Neural cell (in vitro differentiated cells): ENCODE results near the gene RASSF8. TPM values are rescaled to one million over a fixed set of nuclear protein-coding genes. Genes with fewer than 3 reads are reported as not detected.

Source experiments
- H2AFZ ChIP-seq: fragments of 200-600, 300-800 bp; sonication (generic), shearing (Covaris generic); 2 replicates; pipeline ENCODE4 v1.6.0; 2014; ENCODE audit warnings: low read depth, mild to moderate bottlenecking, antibody characterized with exemption, low read length, moderate library complexity
- H3F3A ChIP-seq: fragments of 200-600 bp; shearing (Covaris generic); 2 replicates; pipeline ENCODE4 v1.6.1; 2016; ENCODE audit warnings: mild to moderate bottlenecking, moderate library complexity, mixed read lengths, antibody characterized with exemption, low read length; ENCODE audit not compliant: insufficient read depth, poor library complexity, severe bottlenecking
- H3K27ac ChIP-seq: fragments of 200-600, 300-800 bp; sonication (generic), shearing (Covaris generic); 2 replicates; pipeline ENCODE4 v1.5.1; 2014; ENCODE audit warnings: mild to moderate bottlenecking, low read length, moderate library complexity
- H3K27me3 ChIP-seq: fragments of 300-800, 200-600 bp; sonication (generic), shearing (Covaris generic); 2 replicates; pipeline ENCODE4 v1.6.0; 2014; ENCODE audit warnings: mild to moderate bottlenecking, low read depth, low read length, moderate library complexity; ENCODE audit not compliant: insufficient read depth
- H3K36me3 ChIP-seq: fragments of 300-800, 200-600 bp; sonication (generic), shearing (Covaris generic); 2 replicates; pipeline ENCODE4 v1.5.1; 2014; ENCODE audit warnings: mild to moderate bottlenecking, antibody characterized with exemption, low read length, moderate library complexity; ENCODE audit not compliant: insufficient read depth
- H3K4me2 ChIP-seq: fragments of 300-800, 200-600 bp; sonication (generic), shearing (Covaris generic); 2 replicates; pipeline ENCODE4 v1.6.0; 2014; ENCODE audit warnings: mild to moderate bottlenecking, low read length
- H3K4me3 ChIP-seq: fragments of 300-800, 200-600 bp; sonication (generic), shearing (Covaris generic); 2 replicates; pipeline ENCODE4 v1.5.1; 2014; ENCODE audit warnings: mild to moderate bottlenecking, low read length, moderate library complexity
- H3K79me2 ChIP-seq: fragments of 200-600 bp; shearing (Covaris generic); replicated peaks from 2 replicates; pipeline ENCODE4 v1.6.0; 2014; ENCODE audit warnings: mild to moderate bottlenecking, low read length, moderate library complexity; ENCODE audit not compliant: insufficient read depth
- H3K9ac ChIP-seq: fragments of 300-800, 200-600 bp; sonication (generic), shearing (Covaris generic); 2 replicates; pipeline ENCODE4 v1.6.1; 2016; ENCODE audit warnings: mild to moderate bottlenecking, low read length, mixed read lengths
- H3K9me2 ChIP-seq: fragments of 200-600 bp; shearing (Covaris generic); 2 replicates; pipeline ENCODE4 v1.6.1; 2016; ENCODE audit warnings: mild to moderate bottlenecking, low read length, mixed read lengths; ENCODE audit not compliant: insufficient read depth
- H3K9me3 ChIP-seq: fragments of 200-600, 300-800 bp; sonication (generic), shearing (Covaris generic); 2 replicates; pipeline ENCODE4 v1.6.1; 2016; ENCODE audit warnings: mild to moderate bottlenecking, mixed run types, low read length, moderate library complexity, mixed read lengths
- H4K20me1 ChIP-seq: fragments of 200-600 bp; shearing (Covaris generic); 2 replicates; pipeline ENCODE4 v1.6.1; 2016; ENCODE audit warnings: mild to moderate bottlenecking, mixed run types; ENCODE audit not compliant: insufficient read depth
- CTCF ChIP-seq: fragments of 450-650 bp; IDR thresholded peaks from 2 replicates; pipeline ENCODE4 v1.5.1; 2014; ENCODE audit warnings: antibody characterized with exemption, mild to moderate bottlenecking, moderate library complexity; ENCODE audit not compliant: poor library complexity, severe bottlenecking
- EP300 ChIP-seq: fragments of 450-650 bp; conservative IDR thresholded peaks from 2 replicates; pipeline ENCODE4 v1.6.1; 2014; ENCODE audit warnings: antibody characterized with exemption, mild to moderate bottlenecking, moderate library complexity; ENCODE audit not compliant: poor library complexity, severe bottlenecking
- EZH2 ChIP-seq: fragments of 200-600, 300-800 bp; shearing (Covaris generic), sonication (generic); IDR thresholded peaks from 2 replicates; pipeline ENCODE4 v1.6.1; 2014; ENCODE audit warnings: antibody characterized with exemption, low read length, borderline replicate concordance, mild to moderate bottlenecking; ENCODE audit not compliant: insufficient read depth, poor library complexity, severe bottlenecking
- MXI1 ChIP-seq: fragments of 450-650 bp; conservative IDR thresholded peaks from 2 replicates; pipeline ENCODE4 v1.6.1; 2014; ENCODE audit warnings: antibody characterized with exemption, mild to moderate bottlenecking; ENCODE audit not compliant: poor library complexity, severe bottlenecking
- POLR2AphosphoS5 ChIP-seq: IDR thresholded peaks from 2 replicates; pipeline ENCODE4 v1.6.1; 2012
- RAD21 ChIP-seq: fragments of 450-650 bp; conservative IDR thresholded peaks from 2 replicates; pipeline ENCODE4 v1.6.1; 2014; ENCODE audit warnings: antibody characterized with exemption, mild to moderate bottlenecking, moderate library complexity
- SMC3 ChIP-seq: fragments of 450-650 bp; conservative IDR thresholded peaks from 2 replicates; pipeline ENCODE4 v1.6.1; 2014; ENCODE audit warnings: antibody characterized with exemption, mild to moderate bottlenecking, moderate library complexity; ENCODE audit not compliant: poor library complexity
- TAF1 ChIP-seq: IDR thresholded peaks from 2 replicates; pipeline ENCODE4 v1.6.1; 2012; ENCODE audit warnings: low read depth
- polyA plus RNA-seq: library from polyadenylated mRNA; depleted of rRNA; stranded (reverse); fragments of >200 nt; gene quantifications from 2 replicates; pipeline ENCODE4 v1.2.3, GENCODE V29; 2014
- TF ChIP-seq, protein P1 (sequence below): IDR thresholded peaks from 2 replicates; pipeline ENCODE4 v1.6.1; 2012; ENCODE audit warnings: borderline replicate concordance

RASSF8 gene
- polyA plus RNA-seq, 1 donor from 2014 or later = 11.4 TPM

- H3K79me2 ChIP-seq = no peaks in the 10 kb centered on the region
- no peaks in the 10 kb centered on the region for H3F3A ChIP-seq
- no peak overlapping the region for H3K9ac ChIP-seq
- no peaks in the 10 kb centered on the region for H4K20me1 ChIP-seq
- no peaks in the 10 kb centered on the region for H3K27me3 ChIP-seq
- TF ChIP-seq MXI1 = no peak
- TF ChIP-seq, protein P1, sequence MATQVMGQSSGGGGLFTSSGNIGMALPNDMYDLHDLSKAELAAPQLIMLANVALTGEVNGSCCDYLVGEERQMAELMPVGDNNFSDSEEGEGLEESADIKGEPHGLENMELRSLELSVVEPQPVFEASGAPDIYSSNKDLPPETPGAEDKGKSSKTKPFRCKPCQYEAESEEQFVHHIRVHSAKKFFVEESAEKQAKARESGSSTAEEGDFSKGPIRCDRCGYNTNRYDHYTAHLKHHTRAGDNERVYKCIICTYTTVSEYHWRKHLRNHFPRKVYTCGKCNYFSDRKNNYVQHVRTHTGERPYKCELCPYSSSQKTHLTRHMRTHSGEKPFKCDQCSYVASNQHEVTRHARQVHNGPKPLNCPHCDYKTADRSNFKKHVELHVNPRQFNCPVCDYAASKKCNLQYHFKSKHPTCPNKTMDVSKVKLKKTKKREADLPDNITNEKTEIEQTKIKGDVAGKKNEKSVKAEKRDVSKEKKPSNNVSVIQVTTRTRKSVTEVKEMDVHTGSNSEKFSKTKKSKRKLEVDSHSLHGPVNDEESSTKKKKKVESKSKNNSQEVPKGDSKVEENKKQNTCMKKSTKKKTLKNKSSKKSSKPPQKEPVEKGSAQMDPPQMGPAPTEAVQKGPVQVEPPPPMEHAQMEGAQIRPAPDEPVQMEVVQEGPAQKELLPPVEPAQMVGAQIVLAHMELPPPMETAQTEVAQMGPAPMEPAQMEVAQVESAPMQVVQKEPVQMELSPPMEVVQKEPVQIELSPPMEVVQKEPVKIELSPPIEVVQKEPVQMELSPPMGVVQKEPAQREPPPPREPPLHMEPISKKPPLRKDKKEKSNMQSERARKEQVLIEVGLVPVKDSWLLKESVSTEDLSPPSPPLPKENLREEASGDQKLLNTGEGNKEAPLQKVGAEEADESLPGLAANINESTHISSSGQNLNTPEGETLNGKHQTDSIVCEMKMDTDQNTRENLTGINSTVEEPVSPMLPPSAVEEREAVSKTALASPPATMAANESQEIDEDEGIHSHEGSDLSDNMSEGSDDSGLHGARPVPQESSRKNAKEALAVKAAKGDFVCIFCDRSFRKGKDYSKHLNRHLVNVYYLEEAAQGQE = no peak
- no peak for TF ChIP-seq TAF1
- no peak for TF ChIP-seq EP300
- TF ChIP-seq POLR2AphosphoS5 = no peak
- TF ChIP-seq CTCF = no peak
- TF ChIP-seq SMC3 = no peak
- TF ChIP-seq RAD21 = no peak
- no peak for TF ChIP-seq EZH2
- no peaks in the 10 kb centered on the region for H3K36me3 ChIP-seq
- no peak overlapping the region for H2AFZ ChIP-seq
- no peak overlapping the region for H3K27ac ChIP-seq
- no peaks in the 10 kb centered on the region for H3K9me2 ChIP-seq
- H3K4me2 ChIP-seq = no peak overlapping the region
- no peak overlapping the region for H3K4me3 ChIP-seq
- no peaks in the 10 kb centered on the region for H3K9me3 ChIP-seq
These were observed 24.0 kb upstream of the RASSF8 start for GRCh38 chr12:25934456-25934855.

DNA sequence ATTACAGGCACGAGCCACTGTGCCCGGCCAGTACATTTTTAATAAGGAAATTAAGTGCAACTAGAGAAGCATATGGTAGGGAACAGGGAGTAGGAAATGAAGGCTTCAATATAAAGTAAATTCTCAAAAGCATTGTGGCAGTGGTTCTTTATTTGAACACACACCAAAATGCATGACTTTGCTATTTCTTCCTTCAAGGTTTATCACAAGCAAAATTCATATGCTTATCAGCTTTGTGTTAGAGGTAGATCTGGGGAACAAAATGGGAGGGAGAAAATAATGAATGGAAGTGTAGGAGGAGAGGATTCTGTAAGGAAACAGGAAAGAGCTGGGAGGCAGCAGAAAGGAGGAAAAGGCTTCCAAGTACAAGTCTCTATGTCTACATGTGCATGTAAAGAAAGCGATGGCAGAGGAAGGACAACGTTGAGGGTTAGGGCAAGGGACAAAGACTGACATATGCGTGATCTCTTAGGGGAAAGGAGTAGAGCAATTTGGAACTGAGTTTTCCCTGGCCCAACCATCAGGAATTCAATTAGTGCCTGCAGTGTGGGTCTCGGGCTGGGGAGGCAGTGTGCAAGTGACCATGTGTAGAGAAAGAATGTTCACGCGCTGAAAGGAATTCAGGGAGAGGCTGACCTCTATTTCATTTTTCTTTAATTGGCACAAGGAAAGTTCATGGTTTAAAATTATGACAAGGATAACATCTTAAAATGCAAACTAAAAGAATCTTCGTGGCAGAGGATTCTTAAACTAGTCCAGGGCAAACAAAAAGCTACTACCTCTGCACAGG is 22.9 kb upstream of the RASSF8 start:
- H3K27ac ChIP-seq = no peak overlapping the region
- no peak overlapping the region for H2AFZ ChIP-seq
- no peak overlapping the region for H3K4me2 ChIP-seq
- H3K27me3 ChIP-seq = no peaks in the 10 kb centered on the region
- no peaks in the 10 kb centered on the region for H3F3A ChIP-seq
- H4K20me1 ChIP-seq = no peaks in the 10 kb centered on the region
- no peak overlapping the region for H3K9ac ChIP-seq
- no peak overlapping the region for H3K4me3 ChIP-seq
- TF ChIP-seq CTCF = no peak
- no peak for TF ChIP-seq TAF1
- TF ChIP-seq MXI1 = no peak
- no peak for TF ChIP-seq SMC3
- TF ChIP-seq RAD21 = no peak
- TF ChIP-seq, protein P1 = no peak
- TF ChIP-seq EZH2 = no peak
- no peak for TF ChIP-seq POLR2AphosphoS5
- no peak for TF ChIP-seq EP300
- no peaks in the 10 kb centered on the region for H3K79me2 ChIP-seq
- no peaks in the 10 kb centered on the region for H3K36me3 ChIP-seq
- H3K9me2 ChIP-seq = no peaks in the 10 kb centered on the region
- H3K9me3 ChIP-seq = no peaks in the 10 kb centered on the region
